Measurements from ENCODE around the gene RAPGEF1.

GRCh38 chr9:131578021-131578420, 161.9 kb downstream of the RAPGEF1 start:
- TF ChIP-seq, protein P1, sequence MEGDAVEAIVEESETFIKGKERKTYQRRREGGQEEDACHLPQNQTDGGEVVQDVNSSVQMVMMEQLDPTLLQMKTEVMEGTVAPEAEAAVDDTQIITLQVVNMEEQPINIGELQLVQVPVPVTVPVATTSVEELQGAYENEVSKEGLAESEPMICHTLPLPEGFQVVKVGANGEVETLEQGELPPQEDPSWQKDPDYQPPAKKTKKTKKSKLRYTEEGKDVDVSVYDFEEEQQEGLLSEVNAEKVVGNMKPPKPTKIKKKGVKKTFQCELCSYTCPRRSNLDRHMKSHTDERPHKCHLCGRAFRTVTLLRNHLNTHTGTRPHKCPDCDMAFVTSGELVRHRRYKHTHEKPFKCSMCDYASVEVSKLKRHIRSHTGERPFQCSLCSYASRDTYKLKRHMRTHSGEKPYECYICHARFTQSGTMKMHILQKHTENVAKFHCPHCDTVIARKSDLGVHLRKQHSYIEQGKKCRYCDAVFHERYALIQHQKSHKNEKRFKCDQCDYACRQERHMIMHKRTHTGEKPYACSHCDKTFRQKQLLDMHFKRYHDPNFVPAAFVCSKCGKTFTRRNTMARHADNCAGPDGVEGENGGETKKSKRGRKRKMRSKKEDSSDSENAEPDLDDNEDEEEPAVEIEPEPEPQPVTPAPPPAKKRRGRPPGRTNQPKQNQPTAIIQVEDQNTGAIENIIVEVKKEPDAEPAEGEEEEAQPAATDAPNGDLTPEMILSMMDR (IDR thresholded peaks at IDR 0.05) = no peak
- TF ChIP-seq POLR2A (IDR thresholded peaks at IDR 0.05) = no peak

All from tibial nerve (tissue), 3 donors.